ENCODE results near the gene VPS13D.

Gene VPS13D

DNA sequence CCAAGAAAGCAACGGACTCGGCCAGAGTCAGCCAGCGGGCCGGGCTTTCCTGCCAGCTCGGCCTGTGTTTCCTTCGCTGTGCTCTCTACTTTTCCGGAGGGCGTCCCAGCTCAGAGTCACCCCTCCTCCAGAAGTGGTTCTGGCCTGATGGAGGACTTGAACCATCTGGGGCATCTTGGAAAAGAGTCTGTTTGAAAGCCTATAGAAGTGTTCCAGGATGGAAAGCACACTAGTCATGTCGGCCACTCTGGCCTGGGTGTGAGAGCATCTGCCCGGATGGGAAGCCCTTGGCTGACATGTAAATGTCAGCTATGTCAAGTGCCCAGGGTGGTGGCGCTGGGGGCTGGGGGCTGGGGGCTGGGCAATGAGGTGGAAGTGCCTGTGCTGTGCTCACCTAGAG is 274.8 kb downstream of the VPS13D start:
- TF ChIP-seq CTCF (IDR thresholded peaks at IDR 0.05), result no peak

DNA sequence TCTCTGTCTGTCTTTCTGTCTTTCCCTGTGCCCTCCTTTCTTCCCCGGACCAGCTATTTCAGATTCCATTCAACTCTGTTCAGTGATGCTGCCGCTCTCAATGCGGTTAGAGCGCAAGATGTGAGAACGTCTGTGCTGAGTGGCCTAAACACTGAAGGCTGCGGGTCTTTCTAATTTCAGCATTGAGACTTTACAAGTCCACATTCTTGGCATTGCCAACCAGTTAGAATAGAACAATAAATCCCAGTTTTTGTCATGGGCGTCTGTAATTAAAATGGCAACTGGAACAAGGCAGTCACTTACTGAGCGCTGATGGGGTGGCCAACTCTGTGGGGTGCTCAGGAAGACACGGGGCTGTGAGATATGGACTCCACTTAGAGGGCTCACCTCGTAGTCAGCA is 275.4 kb downstream of the VPS13D start:
- H3K9me3 ChIP-seq, result no peaks in the 10 kb centered on the region
- H3K27me3 ChIP-seq, result no peaks in the 10 kb centered on the region
- TF ChIP-seq CTCF (IDR thresholded peaks at IDR 0.05), result no peak
- H3K4me1 ChIP-seq (ENCODE audit: control insufficient read depth in 1 of 2, insufficient read depth in 1 of 2, low read depth in 1 of 2, low read length in 1 of 2), result no peaks in the 10 kb centered on the region
- no peak overlapping the region for H3K4me3 ChIP-seq (ENCODE audit: low read depth in 1 of 2, low read length in 1 of 2)
- no peak overlapping the region for H3K27ac ChIP-seq
- H3K36me3 ChIP-seq, result peaks cover 43% of the 10 kb centered on the region

More for the DNA sequence above, 274.8 kb downstream of the VPS13D start:
- Histone ChIP-seq H3K27ac (no peak overlapping the region), H3K36me3 (peaks cover 46% of the 10 kb centered on the region), H3K4me3 (ENCODE audit: low read depth in 1 of 2, low read length in 1 of 2) (no peak overlapping the region), H3K4me1 (ENCODE audit: control insufficient read depth in 1 of 2, insufficient read depth in 1 of 2, low read depth in 1 of 2, low read length in 1 of 2) (no peaks in the 10 kb centered on the region), H3K27me3 (no peaks in the 10 kb centered on the region), H3K9me3 (no peaks in the 10 kb centered on the region)

GRCh38 chr1:12505639-12506280 is 275.9 kb downstream of the VPS13D start:
- H3K27me3 ChIP-seq, result no peaks in the 10 kb centered on the region
- no peak for TF ChIP-seq CTCF (IDR thresholded peaks at IDR 0.05)
- H3K27ac ChIP-seq, result no peak overlapping the region
- H3K4me3 ChIP-seq (ENCODE audit: low read depth in 1 of 2, low read length in 1 of 2), result no peak overlapping the region
- H3K9me3 ChIP-seq, result no peaks in the 10 kb centered on the region
- H3K36me3 ChIP-seq, result peaks cover 43% of the 10 kb centered on the region
- H3K4me1 ChIP-seq (ENCODE audit: control insufficient read depth in 1 of 2, insufficient read depth in 1 of 2, low read depth in 1 of 2, low read length in 1 of 2), result no peaks in the 10 kb centered on the region

DNA sequence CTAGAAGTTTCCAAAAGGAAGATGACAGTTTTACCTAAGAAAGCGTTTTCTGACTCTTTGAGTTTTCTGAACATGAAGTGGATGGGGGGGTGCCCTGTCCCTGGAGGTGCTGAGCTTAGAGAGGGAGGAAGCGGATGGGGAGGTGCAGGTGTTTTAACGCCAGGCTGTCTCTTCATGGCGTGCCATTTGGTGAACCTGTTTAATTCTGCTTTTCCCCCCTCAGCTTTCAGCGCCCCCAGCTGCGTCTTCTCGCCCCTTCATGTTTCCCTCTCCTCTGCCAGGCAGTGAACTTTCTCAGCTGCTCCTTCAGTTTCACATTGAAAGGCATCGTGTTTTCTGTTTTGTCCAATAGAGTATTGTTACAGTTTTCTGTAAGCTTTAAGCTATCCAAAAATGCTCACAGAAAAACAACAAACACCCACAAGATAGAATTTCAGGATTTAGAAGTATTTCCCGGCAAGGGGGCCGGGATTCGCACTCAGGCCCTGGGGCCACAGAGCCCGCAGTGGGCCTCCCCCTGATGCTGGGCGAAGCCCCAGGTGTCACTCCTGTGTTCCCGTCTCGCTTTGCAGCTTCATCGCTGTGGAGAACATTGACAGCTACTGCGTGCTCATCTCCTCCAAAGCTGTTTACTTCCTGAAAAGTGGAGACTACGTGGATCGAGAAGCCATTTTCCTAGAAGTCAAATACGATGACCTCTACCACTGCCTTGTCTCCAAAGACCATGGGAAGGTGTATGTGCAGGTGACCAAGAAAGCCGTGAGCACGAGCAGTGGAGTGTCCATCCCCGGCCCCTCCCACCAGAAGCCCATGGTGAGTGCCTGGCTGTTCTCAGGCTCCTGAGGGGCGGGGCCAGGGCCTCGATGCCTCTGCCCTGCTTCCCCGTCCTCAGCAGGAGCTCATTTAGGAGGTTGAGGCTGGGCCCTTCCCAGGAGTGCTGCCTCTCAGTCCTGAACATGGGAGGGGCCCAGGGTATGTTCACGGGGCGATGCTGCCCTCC is 276.8 kb downstream of the VPS13D start:
- Histone ChIP-seq H3K36me3 (peaks cover 51% of the 10 kb centered on the region), H3K27ac (no peak overlapping the region), H3K4me3 (ENCODE audit: low read depth in 1 of 2, low read length in 1 of 2) (no peak overlapping the region), H3K4me1 (ENCODE audit: control insufficient read depth in 1 of 2, insufficient read depth in 1 of 2, low read depth in 1 of 2, low read length in 1 of 2) (no peaks in the 10 kb centered on the region), H3K9me3 (no peaks in the 10 kb centered on the region), H3K27me3 (no peaks in the 10 kb centered on the region)
- TF ChIP-seq CTCF (IDR thresholded peaks at IDR 0.05), result no peak

DNA sequence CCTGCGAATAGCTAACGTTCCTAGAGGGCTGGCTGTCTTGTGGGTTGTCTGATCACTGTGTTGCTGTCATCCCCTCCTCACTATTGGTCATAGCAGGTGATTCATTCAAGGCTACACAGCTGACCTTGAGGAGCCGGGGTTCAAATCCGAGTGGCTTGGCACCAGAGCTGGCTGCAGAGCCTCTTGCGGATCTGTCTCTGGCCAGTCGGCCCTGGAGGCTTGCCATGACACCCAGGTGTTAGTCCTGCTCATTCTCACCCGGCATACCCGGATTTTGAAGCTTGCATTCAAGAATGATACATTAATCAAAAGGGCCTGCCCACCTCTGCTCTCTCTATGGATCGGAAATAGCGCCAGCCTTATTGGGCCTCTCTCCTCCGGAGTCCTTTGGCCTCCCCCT is 277.8 kb downstream of the VPS13D start:
- H3K4me1 ChIP-seq (ENCODE audit: control insufficient read depth in 1 of 2, insufficient read depth in 1 of 2, low read depth in 1 of 2, low read length in 1 of 2), result no peaks in the 10 kb centered on the region
- no peak for TF ChIP-seq CTCF (IDR thresholded peaks at IDR 0.05)
- H3K4me3 ChIP-seq (ENCODE audit: low read depth in 1 of 2, low read length in 1 of 2), result no peak overlapping the region
- H3K27ac ChIP-seq, result no peak overlapping the region
- H3K36me3 ChIP-seq, result peaks cover 60% of the 10 kb centered on the region
- no peaks in the 10 kb centered on the region for H3K9me3 ChIP-seq
- H3K27me3 ChIP-seq, result no peaks in the 10 kb centered on the region
